Mesenchymal stem cell (in vitro differentiated cells and primary cell): ENCODE measurements around the gene FOXK1.
A peak's percentile ranks its signal among the peaks of the same experiment; 100 is the strongest.

ENCODE experiments used
- DNase-seq: peaks from one replicate; pipeline ENCODE4 v3.0.0-alpha.2; 2013
- H2AFZ ChIP-seq: one replicate; pipeline ENCODE4 v1.6.1; 2013; ENCODE audit warnings: low read depth, mild to moderate bottlenecking, control low read depth, inconsistent platforms, low read length, moderate library complexity
- H2AK5ac ChIP-seq: 2 replicates; pipeline ENCODE4 v1.6.1; 2013; ENCODE audit warnings: low read length, moderate library complexity, mild to moderate bottlenecking, inconsistent platforms; ENCODE audit not compliant: severe bottlenecking
- H2BK120ac ChIP-seq: one replicate; pipeline ENCODE4 v1.6.1; 2013; ENCODE audit warnings: low read depth, mild to moderate bottlenecking, inconsistent platforms, low read length, moderate library complexity
- H2BK12ac ChIP-seq, 2 experiments: one replicate each; pipeline ENCODE4 v1.6.1; 2013; ENCODE audit warnings: inconsistent platforms in 2 of 2, low read length in 2 of 2, mild to moderate bottlenecking in 2 of 2, moderate library complexity in 2 of 2, control low read depth in 1 of 2
- H2BK15ac ChIP-seq: one replicate; pipeline ENCODE4 v1.6.1; 2013; ENCODE audit warnings: mild to moderate bottlenecking, low read depth, inconsistent platforms; ENCODE audit not compliant: poor library complexity, severe bottlenecking
- H2BK5ac ChIP-seq: 2 replicates; pipeline ENCODE4 v1.6.1; 2013; ENCODE audit warnings: low read depth, mild to moderate bottlenecking, low read length, control low read depth, inconsistent platforms; ENCODE audit not compliant: poor library complexity, severe bottlenecking
- H3K14ac ChIP-seq, 2 experiments: one replicate each; pipeline ENCODE4 v1.6.1; 2013; ENCODE audit warnings: inconsistent platforms in 2 of 2, low read length in 2 of 2, control low read depth in 1 of 2, mild to moderate bottlenecking in 1 of 2, moderate library complexity in 1 of 2
- H3K18ac ChIP-seq, 2 experiments: one replicate each; pipeline ENCODE4 v1.6.1; 2013; ENCODE audit warnings: inconsistent platforms in 2 of 2, low read length in 2 of 2, control low read depth in 1 of 2, low read depth in 1 of 2, mild to moderate bottlenecking in 1 of 2
- H3K23ac ChIP-seq, 2 experiments: one replicate each; pipeline ENCODE4 v1.6.1; 2013; ENCODE audit warnings: inconsistent platforms in 2 of 2, low read length in 2 of 2, mild to moderate bottlenecking in 2 of 2, moderate library complexity in 2 of 2, control low read depth in 1 of 2
- H3K27ac ChIP-seq: 2 replicates; pipeline ENCODE4 v1.5.1; 2013; ENCODE audit warnings: mild to moderate bottlenecking, moderate library complexity, low read length, control low read depth, inconsistent platforms; ENCODE audit not compliant: poor library complexity, severe bottlenecking
- H3K27me3 ChIP-seq, 2 experiments: 2 replicates each; pipeline versions ENCODE4 v1.6.1 to v1.7.0; 2013; ENCODE audit warnings: low read length in 2 of 2, mild to moderate bottlenecking in 2 of 2, moderate library complexity in 2 of 2, control low read depth in 1 of 2, inconsistent platforms in 1 of 2; ENCODE audit not compliant: control insufficient read depth in 1 of 2, insufficient read depth in 1 of 2
- H3K36me3 ChIP-seq, 2 experiments: 2 replicates each; pipeline versions ENCODE4 v1.6.1 to v1.7.0; 2013; ENCODE audit warnings: low read length in 2 of 2, control low read depth in 1 of 2, inconsistent platforms in 1 of 2, low read depth in 1 of 2, mild to moderate bottlenecking in 1 of 2; ENCODE audit not compliant: insufficient read depth in 2 of 2, control insufficient read depth in 1 of 2
- H3K4ac ChIP-seq, 2 experiments: one replicate each; pipeline ENCODE4 v1.6.1; 2013; ENCODE audit warnings: inconsistent platforms in 2 of 2, low read length in 2 of 2, mild to moderate bottlenecking in 2 of 2, moderate library complexity in 2 of 2, control low read depth in 1 of 2, low read depth in 1 of 2
- H3K4me1 ChIP-seq: 2 replicates; pipeline ENCODE4 v1.6.1; 2013; ENCODE audit warnings: low read depth, low read length, control low read depth; ENCODE audit not compliant: control insufficient read depth, insufficient read depth
- H3K4me2 ChIP-seq: 2 replicates; pipeline ENCODE4 v1.6.1; 2013; ENCODE audit warnings: low read length, mild to moderate bottlenecking, inconsistent platforms; ENCODE audit not compliant: poor library complexity, severe bottlenecking
- H3K4me3 ChIP-seq, 2 experiments: 2 replicates each; pipeline versions ENCODE4 v1.5.1 to v1.7.0; 2013; ENCODE audit warnings: low read length in 2 of 2, mild to moderate bottlenecking in 2 of 2, control low read depth in 1 of 2, low read depth in 1 of 2; ENCODE audit not compliant: insufficient read depth in 1 of 2
- H3K79me1 ChIP-seq: replicated peaks from 2 replicates; pipeline ENCODE4 v1.6.1; 2013; ENCODE audit warnings: mild to moderate bottlenecking, control low read depth, low read length, inconsistent platforms; ENCODE audit not compliant: poor library complexity, severe bottlenecking
- H3K9ac ChIP-seq: 2 replicates; pipeline ENCODE4 v1.7.0; 2013; ENCODE audit warnings: mild to moderate bottlenecking, low read length, moderate library complexity
- H3K9me3 ChIP-seq: 2 replicates; pipeline ENCODE4 v1.7.0; 2013; ENCODE audit warnings: mild to moderate bottlenecking, low read length; ENCODE audit not compliant: control insufficient read depth
- H4K8ac ChIP-seq: one replicate; pipeline ENCODE4 v1.6.1; 2013; ENCODE audit warnings: inconsistent platforms, mild to moderate bottlenecking, low read length, moderate library complexity
- H4K91ac ChIP-seq: one replicate; pipeline ENCODE4 v1.6.1; 2013; ENCODE audit warnings: mild to moderate bottlenecking, low read length, inconsistent platforms
- WGBS: methylation state at CpG from one replicate; pipeline ENCODE4 v1.1.7; 2013; ENCODE audit warnings: mixed read lengths; 5-methylcytosine and 5-hydroxymethylcytosine counted together

The FOXK1 gene

GRCh38 chr7:4765776-4766490 is 83.8 kb downstream of the FOXK1 start:
- Histone ChIP-seq H2BK15ac (no peak overlapping the region), H3K18ac (no peak overlapping the region), H3K36me3 (peaks cover 68 to 80% of the 10 kb centered on the region in 2 experiments), H2BK120ac (no peak overlapping the region), H3K27ac (no peak overlapping the region), H2AK5ac (no peak overlapping the region), H2BK12ac (no peak overlapping the region), H3K27me3 (no peaks in the 10 kb centered on the region), H4K8ac (no peak overlapping the region), H3K4me1 (no peaks in the 10 kb centered on the region), H4K91ac (no peak overlapping the region), H3K79me1 (peaks cover 77% of the 10 kb centered on the region), H2BK5ac (no peak overlapping the region), H3K4me2 (no peak overlapping the region), H2AFZ (no peak overlapping the region), H3K9ac (no peak overlapping the region), H3K4me3 (no peak overlapping the region), H3K4ac (no peak overlapping the region), H3K9me3 (no peaks in the 10 kb centered on the region), H3K23ac (no peak overlapping the region), H3K14ac (no peak overlapping the region)
- 85% methylated on average over 22 of the region's 23 CpGs for WGBS
- no peak for DNase-seq

- Histone ChIP-seq H3K9ac (no peak overlapping the region), H2BK12ac (no peak overlapping the region), H3K4me2 (no peak overlapping the region), H2BK15ac (no peak overlapping the region), H3K27me3 (no peaks in the 10 kb centered on the region), H2AK5ac (no peak overlapping the region), H3K23ac (no peak overlapping the region), H3K4ac (no peak overlapping the region), H3K27ac (no peak overlapping the region), H3K18ac (no peak overlapping the region), H3K4me1 (no peaks in the 10 kb centered on the region), H3K9me3 (no peaks in the 10 kb centered on the region), H4K8ac (no peak overlapping the region), H3K79me1 (peaks cover 71% of the 10 kb centered on the region), H3K36me3 (peaks cover 60 to 78% of the 10 kb centered on the region in 2 experiments), H2BK120ac (no peak overlapping the region), H2AFZ (no peak overlapping the region), H4K91ac (no peak overlapping the region), H2BK5ac (no peak overlapping the region), H3K4me3 (no peak overlapping the region), H3K14ac (no peak overlapping the region)
- 94% methylated on average over 33 of the region's 37 CpGs for WGBS
- DNase-seq, result no peak
Observed at GRCh38 chr7:4766666-4767519, 84.8 kb downstream of the FOXK1 start.

- 96% methylated on average over 27 of the region's 27 CpGs for WGBS
- Histone ChIP-seq H2BK15ac (no peak overlapping the region), H4K91ac (no peak overlapping the region), H3K4me1 (no peaks in the 10 kb centered on the region), H3K9ac (no peak overlapping the region), H2AFZ (no peak overlapping the region), H3K14ac (no peak overlapping the region), H3K4me2 (no peak overlapping the region), H3K79me1 (peaks cover 60% of the 10 kb centered on the region), H4K8ac (peak overlapping the region; percentile 71), H2BK120ac (no peak overlapping the region), H3K27me3 (no peaks in the 10 kb centered on the region), H2BK12ac (no peak overlapping the region), H3K27ac (no peak overlapping the region), H2BK5ac (no peak overlapping the region), H2AK5ac (no peak overlapping the region), H3K4me3 (no peak overlapping the region), H3K9me3 (no peaks in the 10 kb centered on the region), H3K4ac (no peak overlapping the region), H3K18ac (no peak overlapping the region), H3K36me3 (peaks cover 48 to 67% of the 10 kb centered on the region in 2 experiments), H3K23ac (no peak overlapping the region)
- DNase-seq, result no peak
Observed at GRCh38 chr7:4768597-4769569, 86.8 kb downstream of the FOXK1 start.
